Measurements from ENCODE around the gene LARGE1.

Gene LARGE1

GRCh38 chr22:33717694-33718396, 202.4 kb downstream of the LARGE1 start:
- no peak for DNase-seq

- DNase-seq = no peak
Observed at GRCh38 chr22:33715237-33715985, 204.9 kb downstream of the LARGE1 start.

- DNase-seq = no peak
Observed at GRCh38 chr22:33710326-33710725, 209.9 kb downstream of the LARGE1 start.

DNA sequence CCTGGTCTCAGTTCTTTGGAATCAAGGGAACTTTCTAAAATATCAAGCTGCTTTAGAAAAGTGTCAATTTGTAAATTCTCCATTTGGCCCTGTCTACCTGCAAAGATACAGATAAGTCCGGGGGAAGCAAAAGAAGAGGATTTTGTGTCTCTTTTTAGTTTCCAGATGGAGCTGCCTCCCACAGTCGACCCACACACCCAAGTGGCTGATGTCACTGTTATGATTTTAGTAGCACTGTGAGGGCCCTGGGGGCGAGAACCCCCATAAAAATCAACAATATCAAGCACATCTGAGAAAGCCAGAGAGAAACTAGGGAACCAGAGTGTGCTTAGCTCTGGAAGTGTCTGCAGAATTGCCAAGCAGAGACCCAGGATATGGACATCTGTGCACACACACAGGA, 212.7 kb downstream of the LARGE1 start:
- no peak for DNase-seq

GRCh38 chr22:33706100-33706499, 214.2 kb downstream of the LARGE1 start:
- no peak for DNase-seq

DNA sequence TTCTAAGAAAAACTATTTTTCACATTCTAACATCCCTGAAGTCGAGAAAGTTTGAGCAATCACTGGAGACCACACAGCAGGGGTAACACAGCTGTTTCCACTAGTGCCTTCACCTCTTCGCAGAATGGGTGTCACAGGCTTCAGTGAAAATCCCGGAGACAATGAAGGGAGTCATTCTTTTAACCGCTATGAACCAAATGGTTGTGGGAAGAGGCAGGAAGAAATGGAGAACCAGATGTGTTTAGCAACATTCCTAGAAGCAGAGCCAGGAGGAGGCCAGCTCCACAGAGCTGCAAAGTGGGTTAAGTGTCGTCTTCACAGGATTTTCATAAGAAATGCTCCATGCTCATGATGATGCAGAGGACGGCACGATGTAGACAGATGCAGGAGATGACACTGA, 221.1 kb downstream of the LARGE1 start:
- no peak for DNase-seq

DNA sequence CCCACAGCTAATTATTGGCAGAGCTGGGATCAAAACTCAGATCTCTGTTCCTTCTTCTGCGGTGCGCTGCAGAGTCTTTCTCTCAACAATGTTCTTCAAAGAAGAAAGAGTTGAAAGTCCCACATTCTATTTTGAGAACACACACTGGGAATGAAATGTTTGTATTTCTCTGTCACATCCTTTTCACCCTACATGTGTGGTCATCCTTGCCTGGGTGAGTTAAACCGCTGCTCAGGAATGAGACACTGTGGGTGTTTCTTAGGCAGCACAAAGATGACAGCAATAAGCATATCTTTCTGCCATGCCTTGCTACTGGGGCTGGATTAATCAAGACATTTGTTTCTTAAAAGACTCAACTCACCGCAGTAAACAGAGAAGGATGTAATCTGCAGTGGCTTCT, 222.6 kb downstream of the LARGE1 start:
- peak; percentile 89 for DNase-seq

DNA sequence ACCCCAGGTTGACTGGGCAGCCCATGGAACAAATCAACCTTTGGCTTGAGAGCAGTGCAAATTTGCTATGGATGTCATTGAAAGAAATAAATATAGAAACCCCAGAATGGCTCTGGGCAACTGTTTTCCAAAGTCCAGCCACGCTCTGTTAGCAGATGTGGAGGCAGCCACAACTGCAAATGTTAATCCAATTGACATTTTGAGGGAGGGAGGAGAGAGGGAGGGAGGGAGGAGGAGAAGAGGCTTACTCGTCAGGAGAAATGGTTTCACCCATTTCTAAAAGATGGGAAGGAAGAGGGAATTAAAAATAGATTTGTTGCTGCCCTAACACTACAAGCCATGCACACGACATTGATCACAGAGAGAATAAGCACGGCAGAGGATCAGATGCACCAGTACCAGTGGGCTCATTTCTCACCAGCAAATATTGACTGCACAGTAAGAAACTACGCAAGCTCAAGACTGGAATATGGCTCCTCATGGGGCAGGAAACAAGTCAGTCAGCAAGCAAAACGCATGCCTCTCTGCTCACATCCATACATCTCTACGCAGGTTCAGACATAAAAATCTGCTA, 229.1 kb downstream of the LARGE1 start:
- DNase-seq = no peak

GRCh38 chr22:33688903-33689302, 231.4 kb downstream of the LARGE1 start:
- DNase-seq = no peak

DNA sequence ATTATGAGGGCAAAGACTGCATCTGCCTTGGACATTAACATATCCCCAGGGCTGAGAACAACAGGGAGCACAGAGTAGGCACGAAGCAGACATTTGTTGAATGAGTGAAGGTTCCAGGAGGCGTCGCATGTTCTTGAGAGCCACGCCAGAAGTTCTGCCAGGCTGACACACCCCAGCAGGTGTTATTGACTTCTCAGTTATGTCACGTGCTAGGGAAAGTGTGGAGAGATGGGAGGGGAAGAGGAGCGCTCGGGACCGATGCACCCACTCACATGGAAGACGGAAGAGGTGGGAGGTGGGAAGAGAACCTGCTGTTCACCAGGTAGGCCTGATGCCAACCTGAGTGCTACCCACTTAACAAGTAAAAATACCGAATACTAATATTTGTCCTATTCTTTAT, 232.8 kb downstream of the LARGE1 start:
- no peak for DNase-seq

DNA sequence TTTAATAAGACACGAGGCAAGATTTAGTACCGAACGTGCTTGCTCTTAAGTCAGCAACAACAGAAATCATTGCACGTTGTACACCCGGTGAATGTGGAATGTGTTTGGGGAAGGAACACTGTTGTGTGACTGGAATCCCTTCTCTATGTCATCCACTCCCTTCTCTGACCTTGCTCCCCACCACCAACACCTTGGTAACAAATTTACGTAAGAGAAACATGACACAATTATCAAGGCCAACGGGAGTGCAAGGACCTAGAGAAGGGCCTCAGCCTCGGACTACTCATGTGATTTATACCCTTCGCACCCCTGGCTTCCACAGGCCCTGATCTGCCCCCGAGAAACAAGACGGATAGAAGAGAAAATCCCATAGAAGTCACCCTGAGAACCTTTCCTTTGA, 236.2 kb downstream of the LARGE1 start:
- DNase-seq = no peak

DNA sequence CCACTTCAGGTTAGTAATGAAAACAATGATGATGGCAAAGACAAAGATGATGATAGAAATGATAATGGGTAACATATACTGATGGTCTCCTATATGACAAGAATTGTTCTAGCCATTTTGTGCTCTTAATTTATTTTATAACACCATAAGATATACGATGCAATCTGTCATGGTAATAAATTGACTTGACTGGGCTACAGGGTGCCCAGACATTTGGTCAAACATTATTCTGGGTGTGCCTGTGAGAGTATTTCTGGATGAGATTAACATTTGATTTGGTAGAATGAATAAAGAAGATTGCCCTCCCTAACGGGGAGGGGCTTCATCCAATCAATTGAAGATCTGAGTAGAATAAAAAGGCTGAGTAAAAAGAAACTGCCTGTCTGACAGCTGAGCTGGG, 237.3 kb downstream of the LARGE1 start:
- no peak for DNase-seq

DNA sequence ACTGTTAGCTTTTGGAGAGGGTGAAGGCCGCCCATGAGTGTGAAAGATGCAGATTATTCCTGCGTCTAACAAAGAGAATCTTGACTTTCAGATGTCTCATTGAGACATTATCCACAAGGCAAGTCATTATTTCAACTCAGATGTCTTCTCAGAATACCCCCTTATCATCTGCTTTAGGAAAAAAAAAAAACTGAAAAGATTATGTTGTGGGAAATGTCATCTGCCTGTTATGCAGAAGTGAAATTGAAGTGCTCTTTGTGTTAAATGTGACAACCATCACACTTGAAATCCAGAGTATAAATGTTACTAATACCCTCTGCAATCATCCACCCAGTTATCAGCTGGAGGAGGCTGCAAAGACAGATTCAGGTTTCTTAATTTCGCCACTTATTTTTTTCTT, 239.6 kb downstream of the LARGE1 start:
- no peak for DNase-seq

- DNase-seq = no peak
Observed at GRCh38 chr22:33678523-33678922, 241.8 kb downstream of the LARGE1 start.

DNA sequence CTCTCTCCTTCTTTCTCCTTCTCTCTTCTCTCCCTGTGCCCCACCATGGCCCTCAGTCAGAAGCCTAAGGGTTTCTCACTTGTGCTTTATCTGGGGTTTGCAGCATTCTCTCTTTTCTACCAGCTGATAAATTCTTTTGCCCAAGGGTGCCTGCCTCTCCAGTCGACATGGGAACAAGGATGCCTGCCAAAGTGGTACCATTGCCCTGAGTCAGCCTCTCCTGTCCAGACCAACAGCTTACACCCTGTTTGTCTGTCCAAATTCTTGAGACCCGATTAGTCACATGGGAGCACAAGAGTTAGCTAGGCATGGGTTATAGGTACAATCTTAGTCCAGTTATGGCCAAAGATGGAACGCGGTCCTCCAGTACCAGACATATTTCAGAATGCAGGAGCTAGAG, 242.7 kb downstream of the LARGE1 start:
- DNase-seq = no peak

GRCh38 chr22:33674357-33674756, 245.9 kb downstream of the LARGE1 start:
- DNase-seq = no peak

DNA sequence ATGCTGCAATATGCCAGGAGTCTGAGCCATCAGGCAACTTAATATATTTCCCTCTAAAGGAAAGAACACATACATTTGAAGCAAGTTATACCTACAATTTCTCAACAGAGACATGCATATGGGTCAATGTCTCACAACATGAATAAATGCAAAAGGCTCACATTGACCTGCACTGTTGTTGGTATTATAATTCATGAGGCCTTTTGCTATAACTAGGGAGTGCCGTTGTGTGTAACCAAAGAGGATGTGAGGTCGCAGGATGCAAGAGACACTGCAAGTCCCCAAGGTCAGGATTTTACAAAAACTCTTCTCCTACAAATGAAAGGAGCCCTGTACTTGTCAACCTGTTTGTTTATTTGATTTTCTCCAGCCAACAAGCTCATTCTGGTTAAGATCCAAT, 250.5 kb downstream of the LARGE1 start:
- DNase-seq = no peak

DNA sequence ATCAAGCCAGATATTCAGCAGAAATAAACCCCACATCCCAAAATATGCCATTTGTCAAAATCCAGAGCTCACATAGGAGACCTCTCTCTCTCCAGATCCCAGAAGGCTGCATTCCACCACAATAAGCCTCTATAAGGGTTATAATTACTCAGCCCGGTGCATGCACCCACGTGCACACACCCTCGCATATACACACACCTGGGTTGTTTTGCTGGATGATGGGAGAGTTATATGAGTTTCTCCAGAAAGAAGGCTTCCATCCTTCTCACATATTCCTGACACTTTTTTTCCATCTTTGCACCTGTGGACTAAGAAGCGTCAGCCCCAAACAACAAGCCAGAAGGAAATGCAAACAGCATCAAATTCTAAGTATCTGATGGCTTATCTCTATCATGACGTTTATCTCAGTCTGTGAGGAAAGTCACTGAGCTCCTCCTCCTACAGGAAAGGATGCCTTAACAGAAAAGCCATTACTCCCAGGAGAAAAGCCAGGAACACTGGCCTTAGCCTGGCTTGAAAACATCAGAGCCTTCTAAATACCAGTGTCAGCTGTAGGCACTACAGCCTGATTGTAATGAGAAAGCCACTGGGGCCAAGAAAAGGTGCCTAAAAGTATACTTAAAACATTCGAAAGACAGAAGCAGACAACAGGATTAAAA, 253.2 kb downstream of the LARGE1 start:
- no peak for DNase-seq

DNA sequence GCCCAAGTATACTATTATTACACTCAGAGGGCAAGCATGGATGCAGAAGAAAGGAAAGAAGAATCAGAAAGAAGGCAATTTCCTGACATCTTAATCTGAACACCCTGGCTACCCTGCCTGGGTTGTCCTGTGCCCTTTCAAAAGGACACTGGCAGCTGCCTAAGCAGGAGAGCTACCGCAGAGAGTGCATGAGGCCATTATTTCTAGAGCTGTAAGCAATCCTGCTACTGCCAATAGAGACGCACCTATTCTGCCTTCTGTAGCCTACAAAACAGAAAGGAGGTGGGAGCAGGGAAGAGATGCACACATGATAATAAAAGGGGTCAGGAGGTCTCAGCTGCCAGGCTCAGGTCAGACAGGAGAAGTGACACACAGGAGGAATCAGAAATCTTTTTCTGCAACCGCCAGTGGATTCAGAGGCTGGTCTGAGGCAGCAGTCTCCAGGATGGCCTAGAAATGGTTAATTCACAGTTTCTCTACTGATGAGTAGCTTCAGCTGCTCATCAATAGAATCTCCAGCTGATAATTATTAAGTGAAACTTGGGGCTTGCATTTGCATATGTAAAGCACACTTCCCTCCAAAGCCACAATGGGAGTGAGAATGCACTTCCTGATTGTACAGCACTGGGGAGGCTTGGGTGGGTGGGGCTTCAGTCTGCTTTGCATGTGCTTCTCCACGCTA, 253.9 kb downstream of the LARGE1 start:
- DNase-seq = no peak

GRCh38 chr22:33659448-33659847, 260.8 kb downstream of the LARGE1 start:
- DNase-seq = peak; percentile 25

DNA sequence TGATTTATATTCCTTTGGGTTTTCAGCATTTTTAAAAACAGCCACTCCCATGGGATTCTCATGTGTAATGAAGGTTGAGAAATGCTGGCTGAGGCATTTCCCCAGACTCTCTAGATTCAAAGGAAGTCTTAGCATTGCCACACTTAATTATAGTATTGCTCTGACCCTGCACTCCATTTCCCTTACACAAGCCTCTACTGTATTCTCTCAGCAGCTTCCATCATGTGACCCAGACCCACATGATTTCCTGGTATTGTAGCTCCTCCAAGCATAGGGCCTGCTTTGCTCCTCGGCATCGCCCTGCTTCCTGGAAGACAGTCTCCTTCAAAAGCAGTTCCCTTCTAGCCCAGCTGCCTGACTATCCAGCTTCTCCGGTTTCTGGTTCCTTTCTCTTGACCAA, 261.5 kb downstream of the LARGE1 start:
- peak; percentile 8 for DNase-seq

DNA sequence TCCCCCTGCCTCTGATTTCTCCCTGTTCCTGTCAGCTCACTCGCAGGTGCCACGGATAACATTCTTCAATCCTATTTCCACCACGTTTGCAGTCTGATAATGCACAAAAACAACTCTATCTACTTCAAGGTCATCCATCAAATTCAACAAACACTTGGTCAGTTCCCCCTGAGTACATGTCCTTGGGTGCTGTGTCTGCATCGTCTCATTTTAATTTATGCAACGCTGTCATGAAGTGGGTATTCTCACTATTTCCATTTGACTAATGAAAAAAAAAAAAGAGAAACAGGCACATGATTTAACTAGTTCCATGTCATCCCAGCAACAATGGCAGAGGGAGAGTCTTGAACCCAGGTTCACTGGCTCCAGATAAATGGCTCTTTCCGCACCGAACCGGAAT, 262.6 kb downstream of the LARGE1 start:
- no peak for DNase-seq

All from fibroblast of skin of back (primary cell).